ENCODE data around the gene MAGIX.

The MAGIX gene

GRCh38 chrX:49188468-49189076, 26.0 kb downstream of the MAGIX start (continued):
- TF ChIP-seq ZNF341 (tag by site-specific recombination; IDR thresholded peaks at IDR 0.05; ENCODE audit: low read depth) (peak; percentile 72), ZNF335 (tag by site-specific recombination; conservative IDR thresholded peaks at IDR 0.05) (peak; percentile 54), ZEB2 (tag by site-specific recombination; IDR thresholded peaks at IDR 0.05) (no peak), PRDM6 (tag by site-specific recombination; IDR thresholded peaks at IDR 0.05) (no peak), ZNF558 (tag by site-specific recombination; IDR thresholded peaks at IDR 0.05) (no peak), ZNF549 (tag by site-specific recombination; IDR thresholded peaks at IDR 0.05) (no peak), GLIS2 (tag by site-specific recombination; IDR thresholded peaks at IDR 0.05) (no peak), HOXA7 (CRISPR knock-in tag; IDR thresholded peaks at IDR 0.05; ENCODE audit: borderline replicate concordance) (no peak), ZNF585B (tag by site-specific recombination; IDR thresholded peaks at IDR 0.05) (no peak), ZNF112 (tag by site-specific recombination; IDR thresholded peaks at IDR 0.05) (no peak), ZNF610 (tag by site-specific recombination; IDR thresholded peaks at IDR 0.05; ENCODE audit: borderline replicate concordance) (no peak), ZNF2 (tag by site-specific recombination; IDR thresholded peaks at IDR 0.05) (no peak), ZNF843 (tag by site-specific recombination; IDR thresholded peaks at IDR 0.05) (no peak), BCL11A (tag by site-specific recombination; IDR thresholded peaks at IDR 0.05; ENCODE audit: low read depth) (no peak), ZNF138 (tag by site-specific recombination; IDR thresholded peaks at IDR 0.05; ENCODE audit: borderline replicate concordance) (no peak), ZNF639 (tag by site-specific recombination; IDR thresholded peaks at IDR 0.05) (no peak), ZNF121 (tag by site-specific recombination; IDR thresholded peaks at IDR 0.05) (no peak), ZNF362 (tag by site-specific recombination; IDR thresholded peaks at IDR 0.05) (no peak), TCF7L2 (IDR thresholded peaks at IDR 0.05; ENCODE audit: borderline replicate concordance, low read depth, low read length) (no peak), ZNF133 (tag by site-specific recombination; IDR thresholded peaks at IDR 0.05) (no peak), ZNF148 (tag by site-specific recombination; IDR thresholded peaks at IDR 0.05; ENCODE audit: borderline replicate concordance) (no peak), ZNF785 (tag by site-specific recombination; IDR thresholded peaks at IDR 0.05) (no peak), KLF17 (tag by site-specific recombination; IDR thresholded peaks at IDR 0.05) (peak; percentile 59), ZNF416 (tag by site-specific recombination; IDR thresholded peaks at IDR 0.05) (no peak), ZNF518A (tag by site-specific recombination; conservative IDR thresholded peaks at IDR 0.05; ENCODE audit: low read depth) (no peak), ZNF174 (tag by site-specific recombination; IDR thresholded peaks at IDR 0.05) (no peak), WT1 (tag by site-specific recombination; IDR thresholded peaks at IDR 0.05) (peak; percentile 60), ZNF221 (tag by site-specific recombination; IDR thresholded peaks at IDR 0.05; ENCODE audit: borderline replicate concordance) (no peak)

Measured in HEK293 (cell line).